HG02678 (cell line): ENCODE data around the gene MNX1.

ENCODE experiments used
- ATAC-seq: cut with Tn5 transposase; IDR thresholded peaks from one replicate; pipeline ENCODE4 v1.9.1; 2021; ENCODE audit warnings: mild to moderate bottlenecking, moderate library complexity; ENCODE audit not compliant: unreplicated experiment

Gene MNX1

GRCh38 chr7:157004521-157005455, 5.7 kb downstream of the MNX1 start:
- no peak for ATAC-seq

- no peak for ATAC-seq
Observed at GRCh38 chr7:157003756-157004520, 6.5 kb downstream of the MNX1 start.

GRCh38 chr7:157003445-157003755, 7.1 kb downstream of the MNX1 start:
- no peak for ATAC-seq

- no peak for ATAC-seq
Observed at GRCh38 chr7:157002819-157003421, 7.5 kb downstream of the MNX1 start.

GRCh38 chr7:157001920-157002818, 8.3 kb downstream of the MNX1 start:
- no peak for ATAC-seq

- no peak for ATAC-seq
Observed at GRCh38 chr7:157000741-157001653, 9.5 kb downstream of the MNX1 start.

- peak; percentile 28 for ATAC-seq
Observed at GRCh38 chr7:156999958-157000726, 10.3 kb downstream of the MNX1 start.

- peak; percentile 41 for ATAC-seq
Observed at GRCh38 chr7:156998988-156999957, 11.2 kb downstream of the MNX1 start.

GRCh38 chr7:156994417-156994816, 16.0 kb downstream of the MNX1 start:
- no peak for ATAC-seq

GRCh38 chr7:156993925-156994235, 16.6 kb downstream of the MNX1 start:
- no peak for ATAC-seq

- ATAC-seq: no peak
Observed at GRCh38 chr7:156993021-156993924, 17.2 kb downstream of the MNX1 start.

GRCh38 chr7:156989766-156990535, 20.5 kb downstream of the MNX1 start:
- ATAC-seq: no peak

- no peak for ATAC-seq
Observed at GRCh38 chr7:156988343-156989185, 21.9 kb downstream of the MNX1 start.

- no peak for ATAC-seq
Observed at GRCh38 chr7:156986378-156986777, 24.1 kb downstream of the MNX1 start.
